HG03108 (cell line): ENCODE measurements around the gene C2CD2.

Source experiments
- ATAC-seq: cut with Tn5 transposase; IDR thresholded peaks from one replicate; pipeline ENCODE4 v1.9.1; 2021; ENCODE audit warnings: moderate library complexity; ENCODE audit not compliant: unreplicated experiment

Gene C2CD2

DNA sequence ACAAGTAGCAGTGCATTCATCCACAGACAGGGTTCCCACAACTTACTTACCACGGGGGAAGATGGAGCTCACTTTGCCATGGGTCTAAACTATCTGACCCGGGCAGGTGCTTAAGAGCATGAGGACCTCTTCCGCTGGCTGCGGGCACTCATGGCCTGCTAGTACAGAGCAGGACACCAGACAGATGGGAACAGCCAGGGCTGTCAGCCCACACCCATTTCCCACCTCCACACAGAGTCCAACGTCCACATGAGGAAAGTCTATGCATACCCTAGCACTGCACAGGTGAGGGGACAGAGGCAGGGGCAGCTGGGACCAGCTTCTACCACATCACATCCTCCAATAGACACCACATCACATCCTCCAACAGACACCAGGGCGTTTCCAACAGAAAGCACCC is 38.9 kb downstream of the C2CD2 start:
- no peak for ATAC-seq

DNA sequence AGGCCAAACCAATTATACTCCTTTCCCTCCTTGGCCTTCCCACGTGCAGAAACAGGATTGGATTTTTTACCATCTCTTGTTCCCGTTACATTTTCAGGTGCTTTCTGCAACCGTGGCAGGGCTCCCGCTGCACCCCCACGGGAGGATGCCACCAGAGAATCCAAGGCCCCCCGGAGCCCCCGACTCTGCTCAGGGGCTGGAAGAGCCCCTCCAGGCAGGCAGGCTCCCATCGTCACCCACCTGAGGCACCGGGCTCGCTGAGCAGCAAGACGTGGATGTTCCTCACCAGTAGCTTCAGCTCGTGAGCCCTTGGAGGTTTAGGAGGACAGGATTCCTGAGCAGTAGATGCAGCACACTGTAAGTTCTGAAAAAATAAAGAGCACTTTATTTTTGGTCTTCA is 39.5 kb downstream of the C2CD2 start:
- ATAC-seq: no peak

DNA sequence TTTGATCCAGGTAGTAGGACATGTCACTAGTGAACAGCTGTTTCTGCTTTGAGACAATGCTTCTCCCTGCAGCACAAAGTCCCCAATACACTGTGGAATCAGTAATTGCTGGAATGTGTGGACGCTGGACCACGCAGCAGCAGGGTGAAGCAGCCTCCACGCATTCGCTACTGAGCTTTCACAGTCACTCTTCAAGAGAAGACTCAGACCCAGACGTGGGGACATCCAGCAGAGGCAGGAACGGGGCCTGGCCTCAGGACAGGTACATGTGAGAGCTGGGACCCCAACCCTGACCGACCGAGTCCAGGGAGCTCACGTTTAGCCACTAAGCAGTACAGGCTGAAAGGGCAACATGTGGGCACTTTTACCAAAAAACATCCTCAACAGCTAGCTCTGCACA is 40.6 kb downstream of the C2CD2 start:
- ATAC-seq: no peak

DNA sequence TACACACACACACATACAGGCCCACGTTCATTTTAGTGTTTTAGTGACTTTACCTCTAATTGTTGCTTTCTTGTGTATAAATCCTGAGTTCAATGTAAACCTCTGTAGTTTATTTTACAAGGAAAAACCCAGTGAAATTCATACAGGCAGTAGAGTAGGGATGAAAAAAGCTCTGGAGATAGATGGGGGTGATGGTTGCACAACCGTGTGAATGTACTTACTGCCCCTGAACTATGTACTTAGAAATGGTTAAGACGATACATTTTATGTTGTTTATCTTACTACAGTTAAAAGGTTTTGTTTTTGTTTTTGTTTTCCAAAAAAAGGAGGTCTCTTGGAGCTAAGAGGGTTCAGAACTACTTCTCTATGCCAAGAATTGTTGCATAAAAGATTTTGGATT is 45.0 kb downstream of the C2CD2 start:
- no peak for ATAC-seq

DNA sequence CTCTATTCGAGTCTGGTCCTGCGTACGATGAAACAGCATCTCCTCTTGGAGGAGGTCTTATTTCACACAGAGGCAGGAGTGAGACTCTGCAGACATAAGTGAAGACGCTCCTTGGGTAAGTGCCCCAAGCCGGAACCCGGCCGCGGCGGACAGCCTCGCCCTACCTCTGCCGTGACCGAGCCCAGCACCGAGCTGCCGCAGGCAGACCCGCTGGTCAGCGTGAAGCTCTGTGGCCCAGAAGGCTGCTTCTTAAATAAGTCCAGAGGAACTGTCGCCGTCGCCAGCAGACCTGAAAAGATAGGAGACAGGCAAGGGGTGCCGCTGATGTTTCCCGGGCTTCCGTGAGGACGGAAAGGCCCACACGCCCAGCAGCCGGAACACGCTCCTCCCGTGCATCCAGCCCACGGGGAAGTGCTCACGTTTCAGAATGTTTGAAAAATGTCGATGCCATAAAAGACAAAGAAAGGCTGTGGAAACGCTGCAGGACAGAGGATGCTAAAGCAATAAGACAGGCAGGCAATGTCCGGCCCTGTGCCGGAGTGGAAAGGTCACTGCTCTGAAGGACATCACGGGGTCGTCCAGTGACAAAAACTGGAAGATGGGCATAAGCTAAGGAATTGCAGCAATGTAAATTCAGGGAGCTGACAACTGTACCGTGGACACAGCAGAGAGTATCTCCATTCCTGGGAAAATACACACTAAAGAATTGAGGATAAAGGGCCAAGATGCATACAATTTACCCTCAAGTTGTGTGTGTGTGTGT is 46.1 kb downstream of the C2CD2 start:
- ATAC-seq: no peak

DNA sequence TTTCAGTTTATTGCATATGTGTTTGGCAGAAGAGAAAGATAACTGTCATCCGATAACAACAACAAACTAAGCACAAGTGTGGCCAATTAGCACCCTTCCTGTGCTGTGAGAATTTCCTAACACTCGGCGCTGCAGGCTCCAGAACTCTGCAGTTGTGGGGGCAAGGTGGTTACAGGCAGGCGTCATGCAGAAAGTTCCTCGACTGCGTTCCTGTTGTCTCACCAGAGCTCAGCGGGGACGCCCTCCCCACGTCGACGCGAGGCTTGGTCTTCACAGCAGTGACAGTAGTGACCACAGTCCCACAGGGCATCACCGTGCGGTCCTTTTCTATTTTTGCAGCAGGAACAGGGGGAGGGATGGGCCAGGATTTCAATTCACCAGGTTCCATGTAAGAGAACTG is 47.0 kb downstream of the C2CD2 start:
- ATAC-seq: no peak

DNA sequence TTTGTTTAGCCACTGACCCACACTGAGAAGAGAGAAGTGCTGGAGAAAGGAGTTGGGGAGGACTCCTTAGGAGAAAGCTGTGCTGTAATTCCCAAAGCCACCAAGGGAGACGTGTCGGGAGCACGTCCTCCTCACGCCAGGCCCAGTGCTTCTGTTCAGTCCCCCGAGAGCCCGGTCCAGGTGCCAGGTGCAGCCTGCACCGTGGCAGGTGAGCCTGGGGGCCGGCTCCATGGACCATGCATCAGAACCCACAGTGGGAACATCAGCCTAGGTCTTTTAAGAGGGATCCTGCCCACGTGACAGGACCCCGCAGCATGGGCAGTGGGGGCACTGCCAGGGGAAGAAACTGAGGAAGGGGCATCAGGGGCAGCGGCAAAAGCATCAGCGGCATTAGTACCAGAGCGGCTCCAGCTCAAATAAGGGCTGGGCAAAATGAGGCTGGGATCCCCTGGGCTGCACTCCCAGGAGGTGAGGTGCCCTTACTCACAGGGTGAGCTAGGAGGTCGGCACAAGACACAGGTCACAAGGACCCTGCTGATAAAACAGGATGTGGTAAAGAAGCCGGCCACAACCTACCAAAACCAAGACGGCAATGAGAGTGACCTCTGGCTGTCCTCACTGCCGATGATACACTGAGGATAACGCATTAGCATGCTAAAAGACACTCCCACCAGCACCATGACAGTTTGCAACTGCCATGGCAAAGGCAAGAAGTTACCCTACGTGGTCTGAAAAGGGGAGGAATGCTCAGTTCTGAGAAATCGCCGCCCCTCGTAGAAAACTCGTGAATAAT is 50.1 kb downstream of the C2CD2 start:
- ATAC-seq: no peak

DNA sequence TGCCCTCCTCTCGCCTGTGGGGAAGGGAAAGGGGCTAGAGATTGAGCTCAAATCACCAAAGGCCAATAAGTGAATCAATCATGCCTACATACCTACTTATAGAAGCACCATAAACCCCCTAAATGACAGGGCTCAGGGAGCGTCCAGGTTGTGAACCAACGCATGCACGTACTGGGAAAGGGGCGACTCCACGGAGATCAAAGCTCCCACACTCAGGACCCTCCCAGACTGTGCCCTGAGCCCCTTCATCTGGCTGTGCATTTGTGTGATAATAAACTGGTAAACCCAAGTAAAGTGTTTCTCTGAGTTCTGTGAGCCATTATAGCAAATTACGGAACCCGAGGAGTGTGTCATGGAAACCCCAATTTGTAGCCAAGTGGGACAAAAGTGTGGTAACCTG is 50.9 kb downstream of the C2CD2 start:
- ATAC-seq: no peak

DNA sequence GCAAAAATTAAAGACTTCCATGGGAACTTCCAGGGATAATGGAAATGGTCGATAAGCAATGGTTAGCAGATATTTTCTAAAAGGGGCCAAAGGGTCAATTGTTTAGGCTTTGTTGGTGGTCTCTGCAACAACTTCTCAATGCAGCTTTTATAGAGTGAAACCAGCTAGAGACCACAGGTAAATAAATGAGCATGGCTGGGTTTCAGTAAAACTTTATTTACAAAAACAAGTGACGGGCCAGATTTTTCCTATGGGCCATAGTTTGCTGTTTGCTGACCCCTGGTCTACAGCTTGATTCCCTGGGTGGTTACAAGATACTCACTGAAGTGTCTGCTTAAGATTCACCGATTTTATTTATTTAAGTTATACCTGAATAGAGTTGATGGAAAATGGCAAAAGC is 52.0 kb downstream of the C2CD2 start:
- no peak for ATAC-seq

DNA sequence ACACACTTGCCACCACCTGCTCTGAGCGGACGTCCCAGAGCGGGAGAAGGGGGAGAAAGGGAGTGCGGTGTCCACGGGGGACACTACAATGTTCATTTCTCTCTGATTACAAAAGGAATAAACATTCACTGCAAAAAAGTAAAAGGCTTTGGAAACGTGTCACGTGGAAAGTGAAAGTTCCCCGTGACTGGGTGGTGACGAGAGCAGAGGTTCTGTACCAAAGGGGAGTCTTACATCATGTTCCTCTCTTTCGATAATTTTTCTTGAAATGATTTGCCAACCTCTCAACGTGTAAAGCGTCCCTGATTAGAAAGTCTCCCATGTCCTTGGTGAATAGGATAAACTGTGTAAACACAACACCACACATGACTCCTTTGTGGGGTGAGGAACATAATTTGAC is 52.7 kb downstream of the C2CD2 start:
- ATAC-seq: no peak

DNA sequence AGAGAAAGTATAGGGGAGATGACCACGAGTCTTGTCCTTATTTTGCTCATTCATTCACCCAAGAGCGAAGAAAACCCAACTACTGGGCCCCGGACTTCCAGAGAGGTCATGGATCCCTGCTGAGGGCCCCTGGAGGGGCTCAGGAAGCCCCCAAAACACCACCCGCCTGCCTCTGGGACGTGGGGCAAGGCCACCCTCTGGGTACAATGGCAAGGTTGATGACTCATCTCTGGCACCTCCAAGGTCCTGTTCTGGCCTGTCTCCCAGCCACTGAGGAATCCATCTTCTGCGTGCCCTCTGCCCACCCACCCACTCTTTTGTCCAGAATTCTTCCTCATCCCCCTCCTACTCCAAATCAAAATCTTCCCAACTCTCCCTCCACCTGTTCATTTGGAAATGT is 53.4 kb downstream of the C2CD2 start:
- no peak for ATAC-seq

DNA sequence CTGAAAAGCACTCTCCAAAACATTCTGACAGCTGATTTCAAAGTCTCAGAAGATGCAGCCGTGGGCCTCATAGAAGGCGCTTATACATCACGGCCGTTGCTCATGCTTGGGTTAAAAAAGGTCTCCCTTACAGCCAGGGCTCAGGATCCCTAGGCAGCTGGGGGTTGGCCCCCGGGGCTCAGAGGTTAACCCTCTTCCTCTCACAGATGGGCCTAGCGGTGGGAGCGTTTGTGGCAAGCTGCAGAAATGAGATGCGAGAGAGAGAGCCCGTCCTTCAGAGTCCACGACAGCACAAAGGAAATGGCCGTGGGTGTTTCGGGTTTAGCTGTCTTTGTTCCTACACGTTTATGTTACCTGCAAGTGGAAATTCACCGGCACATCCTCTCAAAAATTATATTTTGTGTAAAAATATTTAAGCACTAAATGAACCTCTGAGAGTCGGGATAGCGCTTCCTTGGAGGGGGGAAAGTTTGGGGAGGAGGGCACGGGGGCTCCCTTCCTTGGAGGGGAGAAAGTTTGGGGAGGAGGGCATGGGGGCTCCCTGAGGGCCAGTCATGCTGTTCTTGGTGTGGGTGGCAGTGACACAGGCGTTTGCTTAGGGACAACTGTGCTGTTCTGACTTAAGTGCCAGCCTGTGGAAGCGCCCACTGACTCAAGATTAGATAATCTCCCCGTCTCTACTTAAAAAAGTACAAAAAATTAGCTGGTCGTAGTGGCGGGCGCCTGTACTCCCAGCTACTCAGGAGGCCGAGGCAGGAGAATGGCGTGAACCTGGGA is 54.2 kb downstream of the C2CD2 start:
- ATAC-seq: no peak

DNA sequence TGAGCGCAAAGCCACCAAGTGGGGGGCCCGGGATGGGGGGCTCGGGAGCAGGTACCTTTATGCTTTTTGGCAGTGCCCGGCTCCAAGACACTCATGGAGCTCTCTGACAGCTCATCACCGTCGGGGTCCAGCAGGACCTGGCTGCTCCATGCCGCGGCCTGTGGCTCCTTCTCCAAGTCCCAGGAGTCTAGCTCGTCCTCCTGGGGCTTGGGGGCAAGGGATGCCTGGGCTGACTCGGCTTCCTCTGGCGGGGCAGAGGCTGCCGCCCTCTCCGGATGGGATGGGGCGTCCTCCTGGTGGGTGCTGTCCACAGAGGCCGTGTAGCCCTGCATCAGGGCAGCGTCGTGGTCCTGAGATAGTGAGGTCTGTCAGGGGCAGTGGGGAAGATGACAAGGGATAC is 54.8 kb downstream of the C2CD2 start:
- no peak for ATAC-seq

DNA sequence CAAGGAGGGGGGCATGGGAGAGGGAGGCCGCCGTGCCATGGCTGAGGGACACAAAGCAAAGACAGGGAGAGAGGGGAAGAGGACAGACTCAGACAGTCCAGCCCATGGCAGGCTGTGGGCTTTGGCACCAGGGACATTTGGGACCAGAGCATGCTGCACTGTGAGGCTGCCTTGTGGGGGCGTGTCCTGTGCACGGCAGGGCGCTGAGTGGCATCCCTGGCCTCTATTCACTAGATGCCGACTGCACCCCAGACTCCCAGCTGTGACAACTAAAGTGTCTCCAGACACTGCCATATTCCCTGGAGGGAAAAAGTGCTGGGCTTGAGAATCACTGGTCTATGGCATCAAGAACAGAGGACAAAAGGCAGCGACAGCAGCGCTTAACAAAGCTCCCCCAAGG is 56.1 kb downstream of the C2CD2 start:
- ATAC-seq: no peak

DNA sequence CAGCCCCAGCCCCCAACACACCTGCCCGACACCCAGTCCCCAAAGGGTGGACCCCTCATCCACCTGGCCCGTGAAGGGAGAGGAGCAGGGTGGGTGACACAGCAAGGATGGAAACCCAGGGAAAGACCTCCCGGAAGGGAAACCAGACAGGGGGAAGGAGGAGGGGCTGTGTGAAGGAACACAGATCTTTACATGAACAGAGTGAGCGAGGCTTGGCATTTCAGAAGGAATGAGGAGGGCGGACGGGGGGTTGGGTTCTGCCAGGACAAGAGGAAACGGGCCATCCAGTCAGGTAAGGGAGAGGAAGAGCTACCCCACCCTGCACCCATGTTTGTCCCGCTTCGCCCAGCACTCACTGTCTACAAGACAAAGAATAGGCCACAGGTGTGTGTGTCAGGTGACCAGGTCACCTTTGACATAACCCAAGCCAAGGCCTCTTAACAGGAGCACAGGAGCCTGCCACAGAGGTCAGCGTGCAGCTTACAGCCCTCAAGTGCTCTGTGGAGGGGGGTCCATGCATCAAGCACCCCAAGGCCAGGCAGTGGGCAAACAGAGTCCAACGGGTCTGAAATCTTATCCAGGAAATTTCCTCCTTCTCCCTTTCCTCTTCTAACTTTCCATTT is 56.7 kb downstream of the C2CD2 start:
- no peak for ATAC-seq

DNA sequence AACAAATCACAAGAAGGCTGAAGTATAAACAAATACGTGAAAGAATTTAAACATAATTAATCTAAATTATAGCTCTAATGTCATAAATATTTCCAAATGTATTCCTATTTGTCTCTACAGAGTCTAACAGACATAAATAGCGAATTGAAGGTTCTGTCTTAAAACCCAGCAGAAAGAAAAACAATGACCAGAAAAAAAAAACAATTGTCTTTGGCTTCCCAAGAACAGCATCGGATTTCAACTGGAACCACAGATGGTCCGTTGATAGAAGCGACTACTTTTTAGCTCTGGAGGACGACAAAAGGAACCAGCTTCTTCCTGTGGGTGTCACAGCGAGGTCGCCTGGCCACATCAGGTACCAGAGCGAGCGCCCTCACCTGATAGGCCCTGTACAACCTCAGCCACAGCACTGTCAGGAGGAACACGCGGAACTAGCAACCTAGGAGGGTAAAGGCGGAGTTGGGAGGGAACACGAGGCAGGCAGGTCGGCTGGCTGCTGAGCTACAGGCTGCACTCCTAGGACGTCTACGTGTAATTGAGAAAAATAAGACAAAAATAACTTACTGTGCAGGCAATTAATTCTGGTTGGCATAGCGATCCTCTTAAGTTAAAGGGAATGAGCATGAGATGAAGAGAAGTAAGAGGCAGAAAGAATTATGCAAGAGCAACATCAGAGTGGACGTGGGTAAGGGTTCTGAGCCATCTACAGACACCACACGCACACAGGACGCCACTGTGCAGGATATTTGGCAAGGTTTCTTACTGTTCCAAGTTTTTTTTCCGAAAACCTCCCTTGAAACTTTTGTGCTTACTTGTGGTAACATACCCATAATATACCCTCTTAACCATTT is 58.0 kb downstream of the C2CD2 start:
- no peak for ATAC-seq

DNA sequence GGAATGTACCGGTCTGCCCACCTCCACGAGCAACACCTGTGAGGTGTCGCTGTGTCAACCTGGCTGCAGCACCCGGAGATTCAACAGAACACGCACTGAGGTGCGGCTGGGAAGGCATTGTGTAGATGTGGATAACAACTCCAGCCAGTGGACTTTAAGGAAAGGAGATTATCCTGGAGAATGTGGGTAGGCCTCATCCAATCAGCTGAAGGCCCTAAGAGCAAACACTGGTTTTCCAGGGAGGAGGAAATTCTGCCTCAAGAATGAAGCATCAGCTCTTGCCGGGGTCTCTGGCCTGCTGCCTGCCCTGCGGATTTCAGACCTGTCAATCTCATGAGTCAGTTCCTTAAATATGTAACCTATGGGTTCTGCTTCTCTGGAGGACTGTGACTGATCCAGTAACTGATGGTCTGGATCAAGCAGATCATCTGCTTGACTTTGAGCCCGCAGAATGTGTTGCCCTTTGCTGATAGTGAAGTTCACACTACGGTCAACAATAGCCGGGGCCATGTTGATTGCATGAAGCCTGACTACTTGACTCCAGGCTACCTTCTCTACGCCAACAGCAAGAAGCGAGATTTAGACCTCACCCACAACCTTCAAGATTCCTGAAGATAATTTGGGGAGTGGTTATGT is 58.8 kb downstream of the C2CD2 start:
- no peak for ATAC-seq

DNA sequence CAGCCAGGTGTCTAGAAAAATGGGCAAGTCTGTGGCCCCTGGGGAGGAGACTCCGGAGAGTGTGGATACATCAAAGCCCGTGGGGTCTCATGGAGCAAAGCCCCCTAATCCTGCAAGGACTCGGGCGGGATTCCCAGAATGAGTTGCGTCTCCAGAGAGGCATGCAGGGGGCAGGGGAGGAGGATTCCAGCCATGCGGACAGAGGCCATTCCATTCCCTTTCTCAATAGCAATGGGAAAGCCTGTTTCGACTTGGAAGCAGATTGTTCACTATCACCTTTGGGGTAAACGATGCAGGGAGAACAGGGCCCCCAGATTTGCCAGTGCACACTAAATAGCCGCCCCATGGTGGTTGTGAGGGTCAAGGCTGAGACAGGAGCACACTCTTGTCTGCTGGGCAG is 59.3 kb downstream of the C2CD2 start:
- ATAC-seq: no peak

DNA sequence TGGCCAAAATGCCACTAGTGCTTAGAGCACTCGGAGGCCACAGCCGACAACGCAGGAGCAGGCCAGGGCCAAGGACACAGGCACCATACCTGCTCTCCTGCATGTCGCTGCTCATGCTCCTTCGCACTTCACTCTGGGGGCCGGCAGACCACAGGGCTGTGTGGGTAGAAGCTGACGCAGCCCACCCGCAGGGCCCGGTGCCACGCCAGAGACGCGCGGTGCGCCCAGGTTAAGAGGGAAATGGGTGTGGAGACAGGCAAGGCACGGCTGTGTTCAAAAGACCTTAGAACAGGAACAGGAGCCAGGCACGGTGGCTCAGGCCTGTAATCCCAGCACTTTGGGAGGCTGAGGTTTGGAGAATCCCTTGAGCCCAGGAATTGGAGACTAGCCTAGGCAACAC is 61.1 kb downstream of the C2CD2 start:
- ATAC-seq: no peak

DNA sequence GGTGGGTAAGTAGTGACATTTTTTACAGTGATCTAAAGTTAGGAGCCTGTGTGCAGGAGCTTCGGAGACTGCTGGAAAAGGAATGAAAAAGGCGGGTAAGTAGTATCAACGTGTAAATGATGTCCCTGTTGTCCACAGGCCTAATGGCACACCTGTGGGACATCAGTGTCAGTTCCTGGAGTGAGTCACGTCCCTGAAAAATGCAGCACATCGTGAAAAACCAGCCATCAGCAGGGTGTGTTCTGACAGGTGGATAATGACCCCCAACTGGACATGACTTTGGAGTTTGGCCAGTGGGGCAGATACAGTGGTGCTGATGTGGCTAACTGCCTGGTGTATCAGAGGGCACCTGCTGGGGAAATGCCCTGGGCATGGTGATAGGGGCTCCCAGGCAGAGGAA is 62.7 kb downstream of the C2CD2 start:
- no peak for ATAC-seq
